HG03460 (cell line): ENCODE data around the gene BANP.
"Not testable (repeated sequence)": the region's sequence is repeated elsewhere in the genome, so short reads cannot be mapped to it uniquely, and the experiment has no call there.

ENCODE experiments used
- ATAC-seq: cut with Tn5 transposase; IDR thresholded peaks from one replicate; pipeline ENCODE4 v1.9.1; 2021; ENCODE audit not compliant: unreplicated experiment

BANP gene

DNA sequence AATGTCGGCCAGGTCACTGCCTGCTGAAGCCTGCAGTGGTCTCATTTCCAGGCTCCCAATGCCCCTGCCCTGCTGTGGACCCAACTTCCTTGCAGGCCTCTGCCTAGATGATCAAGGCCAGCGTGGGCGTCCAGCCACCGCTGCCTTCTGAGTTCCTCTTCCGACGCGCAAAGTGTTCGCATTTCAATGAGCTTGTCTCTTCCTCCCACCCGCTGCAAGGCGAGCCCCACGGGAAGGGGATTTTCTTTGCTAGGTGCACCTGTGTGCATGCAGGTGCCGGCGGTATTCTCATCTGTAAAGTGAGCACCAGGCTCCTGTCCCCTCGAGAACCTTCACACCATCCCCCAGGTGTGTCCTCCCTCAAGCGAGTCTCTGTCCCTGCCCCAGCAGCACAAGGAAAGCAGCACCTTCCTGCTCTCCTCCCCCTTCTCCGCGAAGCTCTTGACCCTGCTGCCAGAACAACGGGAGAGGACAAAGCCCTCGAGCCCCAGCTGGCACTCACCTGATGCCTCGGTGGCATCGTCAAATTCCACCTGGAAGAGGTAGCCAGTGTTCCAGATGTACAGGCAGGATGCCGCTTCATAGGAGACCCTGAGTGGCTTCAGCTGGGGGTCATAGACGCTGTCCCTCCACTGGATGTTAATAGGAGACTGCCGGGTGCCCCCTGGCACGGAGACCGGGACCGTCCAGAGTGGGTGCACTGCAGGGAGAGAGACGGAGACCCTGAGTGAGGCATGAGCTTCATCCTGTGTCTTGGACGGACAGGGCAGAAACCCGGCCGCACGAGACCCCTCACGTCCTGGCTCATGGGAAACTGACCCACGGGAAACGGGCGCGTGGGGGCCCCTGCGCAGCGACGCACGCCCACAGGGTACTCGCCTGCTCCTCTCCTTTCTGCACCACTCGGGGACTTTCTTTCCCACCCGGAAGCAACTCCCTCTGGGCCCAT, 24.7 kb upstream of the BANP start:
- no peak for ATAC-seq

DNA sequence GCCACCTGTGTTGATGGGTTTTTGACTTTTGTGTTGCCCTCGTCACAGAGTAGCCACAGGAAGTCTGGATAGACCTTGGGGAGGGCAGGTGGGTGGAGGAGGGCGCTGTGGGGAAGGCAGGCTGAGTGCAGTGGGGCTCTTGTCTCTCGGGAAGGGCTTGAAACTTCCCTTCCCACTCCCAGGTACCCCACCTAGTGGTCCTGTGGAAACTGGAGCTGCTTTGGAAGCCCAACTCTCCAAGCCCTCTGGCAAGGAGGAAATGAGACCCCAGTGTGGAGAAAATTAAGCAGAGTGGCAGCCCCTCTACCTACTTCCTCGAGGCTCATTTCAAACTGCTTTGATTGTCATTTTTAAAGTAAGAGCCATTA, 24.1 kb upstream of the BANP start:
- no peak for ATAC-seq

DNA sequence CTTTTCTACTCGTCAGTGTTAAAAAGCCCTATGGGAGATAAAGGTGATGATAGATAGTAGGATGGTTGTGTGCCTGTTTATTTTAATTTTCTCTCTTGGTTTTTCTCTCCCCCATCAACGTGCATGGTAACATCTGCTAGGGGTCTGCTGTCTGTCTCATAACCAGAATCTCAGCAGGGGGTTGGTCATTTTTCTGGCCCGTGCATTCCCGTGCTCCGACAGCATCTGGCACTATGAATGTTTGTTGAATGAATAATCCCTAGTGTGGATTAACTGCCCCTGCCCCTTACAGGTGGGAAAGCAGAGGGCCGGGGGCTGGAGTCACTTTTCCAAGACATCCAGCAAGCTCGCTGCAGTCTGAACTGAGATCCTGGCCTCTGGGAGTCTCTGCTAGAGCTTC, 21.2 kb upstream of the BANP start:
- no peak for ATAC-seq

DNA sequence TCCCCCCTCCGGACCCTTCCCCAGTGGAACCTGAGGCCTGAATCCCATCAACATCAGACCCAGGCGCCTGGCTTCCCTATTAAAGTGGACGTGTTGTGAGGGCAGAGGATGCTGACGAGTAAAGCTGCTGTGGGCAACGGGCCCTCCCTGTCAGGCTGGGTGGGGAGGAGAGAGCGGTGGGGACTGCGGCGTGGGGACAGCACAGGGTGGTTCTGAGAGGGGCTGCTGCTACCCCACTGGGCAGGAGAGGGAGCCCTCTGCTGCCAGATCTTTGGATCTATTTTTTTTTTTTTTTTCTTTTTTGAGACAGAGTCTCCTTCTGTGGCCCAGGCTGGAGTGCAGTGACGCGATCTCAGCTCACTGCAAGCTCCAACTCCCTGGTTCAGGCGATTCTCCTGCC, 20.8 kb upstream of the BANP start:
- ATAC-seq: no peak

GRCh38 chr16:87931504-87931903, 19.7 kb upstream of the BANP start:
- ATAC-seq: no peak

- ATAC-seq: not testable (repeated sequence)
Observed at GRCh38 chr16:87932475-87933139, 18.6 kb upstream of the BANP start.

DNA sequence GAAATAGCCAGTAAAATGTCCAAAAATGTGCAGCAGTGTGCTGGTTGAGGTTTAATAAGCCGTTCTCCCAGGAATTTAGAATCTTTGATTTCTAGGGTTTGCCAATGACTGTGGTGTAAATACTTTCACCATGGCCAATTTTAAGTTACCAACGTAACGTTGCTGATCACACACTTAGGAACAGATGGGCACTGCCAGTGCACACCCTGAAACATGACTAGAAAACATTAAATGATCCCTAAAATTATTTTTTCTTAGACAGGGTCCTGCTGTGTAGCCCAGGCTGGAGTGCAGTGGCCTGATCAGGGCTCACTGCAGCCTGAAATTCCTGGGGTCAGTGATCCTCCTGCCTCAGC, 18.1 kb upstream of the BANP start:
- ATAC-seq: no peak

DNA sequence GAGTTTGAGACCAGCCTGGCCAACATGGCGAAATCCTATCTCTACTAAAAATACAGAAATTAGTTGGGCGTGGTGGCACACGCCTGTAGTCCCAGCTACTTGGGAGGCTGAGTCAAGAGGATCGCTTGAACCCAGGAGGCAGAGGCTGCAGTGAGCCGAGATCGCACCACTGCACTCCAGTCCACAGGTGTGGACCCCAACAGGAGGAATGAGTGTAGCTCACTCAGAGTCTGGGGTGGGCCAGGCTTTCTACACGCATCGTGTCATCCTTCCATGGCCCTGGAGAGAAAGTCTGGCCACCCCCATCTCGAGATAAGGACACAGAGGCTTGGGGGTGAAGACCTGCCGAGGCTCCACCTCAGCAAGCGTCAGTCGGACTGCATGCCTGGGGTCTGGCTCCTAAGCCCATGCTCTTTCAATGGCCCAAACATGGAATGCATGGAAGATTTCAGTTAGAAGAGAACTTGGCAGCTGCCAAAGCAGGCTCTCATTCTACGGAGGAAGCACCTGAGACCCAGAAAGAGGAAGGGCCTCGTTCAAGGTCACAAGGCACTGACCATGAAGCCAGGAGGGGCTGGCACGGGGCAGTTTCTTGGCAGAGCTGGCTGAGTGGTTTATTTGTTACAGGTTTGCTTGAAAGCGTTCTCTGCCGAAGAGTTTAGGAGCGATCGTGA, 16.3 kb upstream of the BANP start:
- ATAC-seq: not testable (repeated sequence)

DNA sequence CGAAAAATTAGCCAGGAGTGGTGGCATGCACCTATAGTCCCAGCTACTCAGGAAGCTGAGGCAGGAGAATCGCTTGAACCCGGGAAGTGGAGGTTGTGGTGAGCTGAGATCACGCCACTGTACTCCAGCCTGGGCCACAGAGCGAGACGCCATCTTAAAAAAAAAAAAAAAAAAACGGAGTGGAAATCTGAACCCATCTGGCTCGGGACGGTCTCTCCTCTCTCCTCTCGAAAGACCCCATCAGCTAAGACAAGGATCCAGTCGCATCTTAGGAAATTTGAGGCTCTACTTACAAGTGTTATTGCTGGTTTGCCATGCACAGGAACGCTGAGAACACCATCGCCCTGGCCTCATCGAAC, 15.2 kb upstream of the BANP start:
- not testable (repeated sequence) for ATAC-seq

DNA sequence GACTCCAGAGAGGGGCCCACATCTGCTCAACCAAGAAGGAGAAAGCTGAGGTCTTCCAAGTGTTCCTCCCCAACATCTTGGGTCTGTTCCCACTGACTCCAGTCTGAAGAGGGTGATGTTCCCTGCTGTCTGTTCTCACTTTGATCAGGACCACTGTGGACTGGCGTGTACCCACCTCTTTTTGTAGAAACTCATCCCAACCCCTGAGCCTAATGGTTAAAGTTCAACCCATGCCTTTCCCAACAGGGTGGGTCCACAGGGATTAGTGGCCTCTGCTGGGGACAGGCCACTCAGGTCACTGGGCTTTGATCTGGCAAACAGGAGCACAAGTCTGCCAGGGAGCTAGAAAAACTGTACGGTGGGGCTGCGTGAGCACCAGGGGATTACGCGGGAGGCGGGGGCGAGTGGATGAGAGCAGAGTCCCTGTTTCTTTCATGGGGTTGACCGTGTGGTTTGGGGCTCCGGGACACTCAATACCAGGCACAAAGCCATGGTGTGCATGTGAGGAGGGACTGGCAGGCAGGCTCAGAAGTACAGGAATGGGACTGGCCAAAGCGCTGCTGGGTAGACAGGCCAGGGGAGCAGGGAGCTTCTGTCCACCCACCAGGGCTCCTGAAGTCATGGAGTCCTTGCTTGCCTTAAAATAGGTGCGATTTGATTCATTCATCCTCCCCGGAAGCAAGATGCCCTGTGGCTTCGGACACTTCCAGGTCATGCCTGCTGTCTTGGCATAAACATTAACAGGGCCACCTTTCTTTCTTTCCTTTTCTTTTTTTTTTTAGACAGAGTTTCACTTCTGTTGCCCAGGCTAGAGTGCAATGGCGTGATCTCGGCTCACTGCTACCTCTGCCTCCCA, 14.6 kb upstream of the BANP start, which contains the start of gene CA5A:
CA5A (minus strand) TSS at position 155 of the 856 bp plus-strand sequence; CDS start at position 76, 79 bp downstream.
- ATAC-seq: no peak

- ATAC-seq: not testable (repeated sequence)
Observed at GRCh38 chr16:87937231-87937542, 14.0 kb upstream of the BANP start.

DNA sequence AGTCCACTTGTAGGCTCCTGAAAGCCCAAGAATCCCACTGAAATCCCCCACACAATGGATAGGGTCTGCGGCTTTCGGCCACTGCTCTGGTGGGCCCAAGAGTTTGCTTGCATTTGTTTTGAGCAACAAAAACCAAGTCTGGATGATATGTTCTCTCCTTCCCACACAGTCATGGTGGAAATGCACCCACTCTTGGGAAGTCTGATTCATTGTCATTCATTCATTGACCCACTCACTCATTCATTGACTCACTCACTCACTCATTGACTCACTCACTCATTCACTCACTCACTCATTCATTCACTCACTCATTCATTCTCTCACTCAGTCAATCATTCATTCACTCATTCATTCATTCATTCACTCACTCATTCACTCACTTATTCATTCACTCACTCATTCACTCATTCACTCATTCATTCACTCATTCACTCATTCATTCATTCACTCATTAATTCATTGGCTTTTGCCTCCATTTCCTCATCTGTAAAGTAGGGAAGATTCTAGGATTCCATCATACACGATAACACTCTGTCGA, 12.8 kb upstream of the BANP start:
- ATAC-seq: no peak

DNA sequence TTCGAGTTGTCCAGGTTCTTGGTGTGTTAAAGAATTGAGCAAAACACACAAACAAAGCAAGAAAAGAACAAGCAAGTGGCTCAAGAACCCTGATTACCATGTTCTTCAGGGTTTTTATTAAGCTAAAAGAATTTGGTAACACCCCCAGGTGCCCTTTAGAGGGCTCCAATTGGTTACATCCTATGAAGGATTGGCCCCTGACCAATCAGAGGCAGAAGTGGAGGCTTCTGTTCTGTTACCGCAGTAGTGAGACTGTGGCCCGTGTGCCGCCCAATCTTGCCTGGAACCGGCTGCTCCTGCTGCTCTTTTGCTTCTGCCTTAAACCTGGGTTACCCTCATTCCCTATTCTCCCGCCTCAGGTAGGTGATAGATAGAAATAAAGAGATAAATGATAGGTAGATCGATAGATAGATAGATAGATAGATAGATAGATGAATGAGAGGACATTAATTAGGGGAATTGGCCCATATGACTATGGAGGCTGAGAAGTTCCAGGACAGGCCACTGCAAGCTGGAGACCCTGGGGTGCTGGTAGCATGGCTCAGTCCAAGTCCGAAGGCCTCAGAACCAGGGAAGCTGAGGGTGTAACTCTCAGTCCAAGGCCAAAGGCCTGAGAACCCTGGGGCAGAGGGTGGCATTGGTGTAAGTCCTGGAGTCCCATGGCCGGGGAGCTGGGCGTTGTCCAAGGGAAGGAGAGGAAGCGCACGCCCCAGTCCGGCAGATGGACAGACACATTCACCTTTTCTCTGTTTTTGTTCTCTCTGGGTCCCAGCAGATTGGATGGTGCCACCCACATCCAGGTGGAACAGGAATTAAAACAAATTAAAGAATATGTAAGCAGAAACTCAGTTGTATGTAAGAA, 11.4 kb upstream of the BANP start:
- no peak for ATAC-seq

- no peak for ATAC-seq
Observed at GRCh38 chr16:87942680-87943079, 8.6 kb upstream of the BANP start.

GRCh38 chr16:87945351-87946042, 5.7 kb upstream of the BANP start:
- ATAC-seq: no peak

GRCh38 chr16:87946596-87947347, 4.5 kb upstream of the BANP start:
- no peak for ATAC-seq

GRCh38 chr16:87947356-87948118, 3.7 kb upstream of the BANP start:
- ATAC-seq: no peak

DNA sequence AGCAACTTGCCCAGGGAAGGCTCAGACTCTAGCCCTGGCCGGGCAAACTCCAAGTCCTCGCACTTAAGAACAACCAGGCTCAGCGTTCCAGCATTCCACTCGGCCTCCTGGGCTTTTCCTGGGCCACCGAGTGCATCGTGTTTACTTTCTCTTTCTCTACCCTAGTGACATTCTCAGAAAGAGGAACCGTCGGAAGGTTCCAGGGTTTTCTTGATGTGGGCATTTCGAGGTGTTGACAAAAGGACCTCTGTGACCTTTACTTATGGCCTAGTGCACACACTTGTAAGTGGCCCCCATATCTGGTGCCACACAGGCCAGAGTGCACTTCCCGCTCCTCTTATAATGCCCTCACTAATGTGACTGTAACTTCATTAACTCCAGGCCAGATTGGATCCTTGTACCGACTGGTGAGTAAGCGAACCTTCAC, 3.1 kb upstream of the BANP start:
- ATAC-seq: no peak
